ENCODE measurements around the gene CFAP73.
"Not testable (repeated sequence)": the region's sequence is repeated elsewhere in the genome, so short reads cannot be mapped to it uniquely, and the experiment has no call there.

The CFAP73 gene

DNA sequence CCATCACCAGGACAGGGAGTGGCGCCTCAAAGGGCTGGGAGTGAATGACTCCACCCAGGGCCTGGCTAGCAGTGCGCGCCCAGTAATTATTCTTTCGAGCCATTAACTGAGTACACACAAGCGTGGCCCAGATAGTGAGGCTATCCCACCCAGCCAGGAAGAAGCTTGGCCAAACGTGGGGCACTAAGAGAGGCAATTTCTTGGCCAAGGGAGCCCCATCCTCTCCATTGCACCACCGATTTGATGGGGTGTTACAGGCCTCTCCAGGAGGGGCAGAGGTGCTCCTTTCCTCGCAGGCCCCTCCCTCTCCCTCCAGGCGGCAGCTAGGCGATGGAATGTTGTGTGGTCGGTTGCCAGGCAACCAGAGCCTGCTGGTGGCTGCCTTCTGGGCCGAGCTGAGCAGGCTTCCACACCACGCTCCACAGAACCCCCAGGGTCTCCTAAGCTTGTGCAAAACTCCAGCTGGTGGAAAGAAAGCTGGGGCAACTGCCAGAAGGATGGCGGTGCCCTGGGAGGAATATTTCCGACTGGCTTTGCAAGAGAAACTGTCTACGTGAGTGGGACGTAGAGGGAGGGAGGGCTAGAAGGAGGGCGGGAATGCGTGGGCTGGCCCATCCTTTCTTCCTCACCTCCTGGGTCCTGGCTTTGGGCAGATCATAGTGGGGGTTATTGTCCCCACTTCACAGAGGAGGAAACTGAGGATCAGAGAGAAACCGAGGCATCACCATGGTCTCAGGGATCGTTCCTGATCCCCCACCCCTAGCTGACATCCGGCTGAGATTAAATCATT, at the start of gene CFAP73:
CFAP73 (plus strand) TSS at position 364 of the 790 bp plus-strand sequence; CDS start at position 498, 134 bp downstream.
- peak; percentile 67 for DNase-seq

DNA sequence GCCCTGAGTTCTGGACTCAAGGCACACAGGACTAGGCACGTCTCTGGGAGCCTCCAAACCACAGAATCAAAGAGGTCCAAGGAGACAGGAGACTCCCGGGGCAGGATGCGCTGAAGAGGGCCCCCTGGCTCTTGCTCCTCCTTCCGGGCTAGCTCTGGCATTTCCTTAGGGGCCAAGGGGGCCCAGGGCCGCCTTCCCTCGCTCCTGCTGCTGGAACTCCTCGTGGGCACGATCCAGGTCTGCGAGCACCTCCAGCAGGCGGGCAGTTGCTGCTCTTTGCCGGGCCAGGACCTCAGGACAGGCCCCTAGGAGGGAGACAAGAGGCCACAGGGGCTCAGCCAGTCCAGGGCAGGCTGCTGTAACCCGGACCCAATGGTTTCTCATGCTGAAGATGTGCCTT, 49.8 kb upstream of the CFAP73 start:
- no peak for DNase-seq

DNA sequence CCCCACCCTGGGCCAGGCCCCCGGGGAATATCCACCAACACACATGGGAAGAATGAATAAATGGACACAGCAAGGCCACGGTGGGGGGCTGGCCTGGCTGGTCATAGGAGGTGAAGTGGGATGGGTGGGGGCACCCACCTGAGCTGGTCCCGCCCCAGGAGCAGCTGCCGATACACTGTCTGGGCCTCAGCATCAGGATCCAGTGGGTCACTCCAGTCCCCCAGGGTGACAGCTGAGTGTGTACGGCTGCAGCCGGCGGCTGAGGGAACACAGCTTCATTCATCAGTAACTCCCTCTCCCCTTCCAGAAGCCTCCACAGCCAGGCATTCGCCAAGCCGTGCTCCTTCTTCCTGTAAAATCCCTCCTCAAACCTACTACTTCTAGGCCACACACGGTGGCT, 47.8 kb upstream of the CFAP73 start:
- DNase-seq = no peak

DNA sequence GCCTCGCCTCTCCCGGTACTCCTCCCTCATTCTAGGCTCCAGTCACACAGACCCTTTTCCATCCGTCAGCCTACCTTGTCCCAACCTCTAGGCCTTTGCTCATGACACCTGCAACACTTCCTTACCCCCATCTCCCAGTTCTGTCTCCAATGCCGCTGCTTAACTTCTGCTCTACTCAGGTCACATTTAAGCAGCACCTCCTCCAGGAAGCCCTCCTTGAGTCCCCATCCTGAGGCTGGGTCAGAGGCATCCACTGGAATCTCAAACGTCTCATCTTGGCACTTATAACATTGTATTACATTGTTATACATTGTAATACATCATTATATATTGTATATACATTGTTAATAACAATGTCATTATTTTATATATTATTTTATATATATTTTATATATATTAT, 46.7 kb upstream of the CFAP73 start:
- DNase-seq = no peak

DNA sequence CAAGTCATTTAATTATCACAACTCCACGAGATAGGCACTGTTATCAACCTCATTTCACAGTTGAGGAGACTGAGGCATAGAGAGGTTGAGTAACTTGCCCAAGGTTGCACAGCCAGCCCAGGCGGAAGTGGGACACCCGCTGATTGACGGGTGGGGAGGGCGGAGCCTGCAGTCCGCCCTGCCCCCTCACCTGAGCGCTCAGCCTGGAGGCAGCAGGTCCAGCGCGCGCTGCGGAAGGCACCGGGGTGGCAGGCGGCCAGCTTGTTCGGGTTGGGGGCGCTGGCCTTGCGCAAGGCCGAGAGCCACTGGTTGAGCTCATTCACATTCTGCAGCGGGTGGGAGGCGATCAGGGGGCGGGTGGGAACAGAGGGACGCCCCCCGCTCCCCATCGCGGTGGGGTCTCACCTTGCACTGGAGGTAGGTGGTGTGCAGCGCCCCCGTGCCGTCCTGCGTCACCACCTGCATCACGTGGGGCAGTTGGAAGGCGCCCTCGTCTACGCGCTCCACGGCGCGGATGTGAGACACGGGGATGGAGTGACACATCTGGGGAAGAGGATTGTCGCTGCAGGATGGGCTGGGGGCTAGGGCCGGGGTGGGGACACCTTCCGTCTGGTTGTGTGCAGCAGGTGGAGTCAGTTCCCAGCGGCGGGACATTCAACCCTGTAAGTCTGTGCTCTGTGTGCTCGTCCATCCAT, 45.6 kb upstream of the CFAP73 start:
- no peak for DNase-seq

DNA sequence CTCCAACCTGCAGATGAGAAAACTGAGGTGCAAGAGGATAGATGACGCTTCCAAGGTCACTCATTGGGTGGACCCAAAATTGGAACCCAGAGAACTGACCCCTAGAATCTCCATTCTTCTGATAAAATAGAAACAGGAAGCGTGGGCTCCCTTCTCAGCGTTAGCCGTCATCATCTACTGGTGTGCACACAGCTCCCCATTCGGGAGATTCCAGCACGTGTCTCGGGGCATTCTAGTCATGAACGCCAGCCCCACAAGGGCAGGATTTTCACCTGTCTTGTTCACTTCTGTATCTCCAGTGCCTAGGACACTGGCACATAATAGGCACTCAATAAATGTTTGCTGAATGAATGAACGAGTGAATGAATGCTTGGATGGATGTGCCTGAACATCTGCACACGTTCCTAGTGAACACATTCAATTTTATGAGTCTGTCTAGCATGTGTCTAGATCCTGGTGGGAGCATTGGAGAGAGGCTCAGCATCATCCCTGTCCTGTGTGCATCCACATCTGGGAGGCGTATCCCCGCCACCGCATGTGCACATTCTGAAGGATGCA, 44.5 kb upstream of the CFAP73 start:
- DNase-seq = no peak

DNA sequence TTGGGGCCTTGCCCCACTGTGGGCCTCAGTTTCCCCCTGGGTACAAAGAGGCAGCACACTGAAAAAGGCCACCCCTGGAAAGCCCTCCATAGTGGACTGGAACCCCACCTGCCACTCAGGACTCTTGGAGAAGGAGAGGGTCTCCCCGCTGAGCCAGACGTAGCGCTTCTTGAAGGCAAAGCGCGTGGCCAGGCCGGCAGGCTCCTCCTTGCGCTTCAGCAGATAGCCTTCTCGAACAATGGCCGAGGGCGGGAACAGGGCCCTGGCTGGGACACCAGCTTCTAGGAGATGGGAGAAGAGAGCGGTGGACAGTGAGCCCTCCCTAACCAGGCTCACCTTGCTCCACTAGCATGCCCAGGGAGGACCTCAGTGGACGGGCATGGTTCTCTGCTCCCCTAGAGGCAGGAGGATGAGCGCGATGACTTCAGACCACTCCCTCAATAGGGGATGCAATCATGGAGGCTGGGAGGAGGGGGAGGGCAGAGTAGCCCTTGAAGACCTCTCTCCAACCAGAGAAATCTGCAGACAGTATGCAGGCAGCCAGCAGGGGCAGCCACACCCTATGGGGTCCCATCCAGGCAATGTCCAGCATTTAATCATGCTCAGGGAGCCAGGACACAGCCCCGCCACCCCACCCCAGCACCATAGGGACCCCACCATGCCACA, 43.8 kb upstream of the CFAP73 start:
- DNase-seq = no peak

DNA sequence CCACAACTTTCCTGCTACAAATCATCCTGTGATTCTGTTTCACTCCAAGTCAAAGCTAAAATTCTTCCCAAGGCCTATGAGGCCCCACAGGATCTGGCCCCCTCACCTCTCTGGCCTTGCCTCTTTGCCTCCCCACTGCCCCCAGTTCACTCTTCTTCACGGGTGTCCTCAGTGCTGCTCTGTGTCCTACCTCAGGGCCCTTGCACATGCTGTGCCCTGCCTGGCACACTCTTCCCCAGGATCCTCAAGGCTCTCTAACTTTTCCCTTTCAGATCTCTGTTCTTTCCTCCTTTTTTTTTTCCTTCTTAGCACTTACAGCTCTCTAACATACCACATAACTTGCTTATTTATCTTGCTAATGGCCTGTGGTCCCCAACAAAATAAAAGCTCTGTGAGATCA, 43.2 kb upstream of the CFAP73 start:
- no peak for DNase-seq

DNA sequence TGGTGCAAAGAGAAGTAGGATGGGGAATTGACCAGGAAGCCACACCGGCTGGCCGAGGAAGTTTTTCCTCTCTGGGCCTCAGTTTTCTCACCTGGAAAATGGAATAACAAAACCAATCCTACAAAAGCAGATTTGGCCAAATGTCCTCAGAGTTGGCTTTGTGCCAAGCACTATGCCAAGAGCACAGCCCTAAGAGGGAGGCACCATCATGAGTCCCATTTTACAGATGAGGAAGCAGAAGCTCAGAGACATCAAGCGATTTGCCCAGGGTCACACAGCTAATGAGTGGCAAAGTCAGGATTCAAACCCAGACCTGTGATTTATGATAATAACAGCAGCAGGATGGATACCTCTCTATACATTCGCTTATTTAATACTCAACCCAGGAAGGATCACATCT, 41.2 kb upstream of the CFAP73 start:
- DNase-seq = no peak

DNA sequence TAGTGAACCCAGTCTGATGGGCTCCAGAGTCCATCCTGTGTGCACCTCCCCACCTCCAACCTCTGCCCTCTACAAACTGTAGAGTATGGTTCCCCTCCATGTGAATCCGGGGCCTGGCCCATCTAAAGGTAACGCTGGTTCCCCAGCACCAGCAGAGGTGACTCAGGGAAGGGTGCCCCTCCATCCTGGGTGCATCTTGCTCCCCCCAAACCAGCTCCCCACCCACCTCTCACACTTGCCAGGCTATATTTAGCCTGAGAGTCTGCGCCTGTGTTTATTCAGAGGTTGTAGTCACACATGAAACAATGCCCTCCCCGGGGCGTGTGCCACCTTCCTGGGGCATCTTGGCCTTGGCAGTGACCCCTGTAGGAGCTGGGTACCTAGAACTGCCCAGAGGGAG, 40.2 kb upstream of the CFAP73 start:
- DNase-seq = no peak

DNA sequence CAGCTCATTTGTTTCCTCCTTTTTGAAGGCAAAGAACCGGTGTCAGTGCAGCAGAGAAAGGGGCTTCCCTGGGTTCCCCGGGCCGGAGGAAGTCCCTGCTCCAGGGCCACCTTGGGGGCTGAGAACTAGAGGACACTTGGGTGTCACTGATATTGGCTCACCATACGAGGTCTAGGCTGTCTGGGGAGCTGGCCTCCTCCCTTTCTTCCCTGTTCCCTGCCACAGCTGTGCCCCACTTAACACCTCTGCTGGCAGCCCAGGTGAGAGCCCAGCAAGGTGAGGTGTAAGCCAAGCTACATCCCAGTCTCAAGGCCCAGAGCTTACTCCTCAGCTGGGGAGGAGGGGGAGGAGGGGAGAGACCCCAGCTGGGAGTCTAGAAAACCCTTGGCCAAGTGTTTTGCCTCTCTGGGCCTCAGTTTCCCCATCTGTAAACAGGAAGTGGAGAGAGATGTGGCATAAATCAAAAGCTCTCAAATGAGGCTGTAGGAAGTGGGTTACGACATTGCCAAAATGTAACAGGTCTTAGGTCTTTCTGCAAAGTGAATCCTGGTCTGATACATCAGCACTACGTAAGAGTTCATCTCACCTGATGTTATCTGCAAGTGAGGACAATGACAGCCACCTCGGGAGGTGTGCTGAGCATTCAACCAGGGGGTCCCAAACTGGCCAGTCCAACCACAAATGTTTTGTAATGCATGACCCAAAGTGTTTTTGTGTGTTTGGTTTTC, 39.5 kb upstream of the CFAP73 start:
- no peak for DNase-seq

DNA sequence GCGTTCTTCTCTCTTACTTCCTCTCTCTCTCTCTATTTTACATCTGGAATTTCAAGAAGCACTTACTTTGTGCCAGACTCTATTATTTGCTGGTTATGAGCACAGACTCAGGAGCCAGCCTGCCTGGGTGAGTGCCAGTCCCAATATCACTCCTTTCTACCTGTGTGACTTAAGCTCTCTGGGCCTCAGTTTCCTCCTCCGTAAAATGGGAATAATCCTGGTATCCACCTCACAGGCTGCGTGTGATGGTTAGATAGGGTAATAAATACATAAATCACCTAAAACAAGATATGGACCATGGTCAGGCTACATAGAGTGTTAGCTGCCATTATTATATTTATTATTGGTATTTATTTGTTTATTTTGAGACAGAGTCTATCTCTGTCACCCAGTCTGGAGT, 38.3 kb upstream of the CFAP73 start:
- no peak for DNase-seq

DNA sequence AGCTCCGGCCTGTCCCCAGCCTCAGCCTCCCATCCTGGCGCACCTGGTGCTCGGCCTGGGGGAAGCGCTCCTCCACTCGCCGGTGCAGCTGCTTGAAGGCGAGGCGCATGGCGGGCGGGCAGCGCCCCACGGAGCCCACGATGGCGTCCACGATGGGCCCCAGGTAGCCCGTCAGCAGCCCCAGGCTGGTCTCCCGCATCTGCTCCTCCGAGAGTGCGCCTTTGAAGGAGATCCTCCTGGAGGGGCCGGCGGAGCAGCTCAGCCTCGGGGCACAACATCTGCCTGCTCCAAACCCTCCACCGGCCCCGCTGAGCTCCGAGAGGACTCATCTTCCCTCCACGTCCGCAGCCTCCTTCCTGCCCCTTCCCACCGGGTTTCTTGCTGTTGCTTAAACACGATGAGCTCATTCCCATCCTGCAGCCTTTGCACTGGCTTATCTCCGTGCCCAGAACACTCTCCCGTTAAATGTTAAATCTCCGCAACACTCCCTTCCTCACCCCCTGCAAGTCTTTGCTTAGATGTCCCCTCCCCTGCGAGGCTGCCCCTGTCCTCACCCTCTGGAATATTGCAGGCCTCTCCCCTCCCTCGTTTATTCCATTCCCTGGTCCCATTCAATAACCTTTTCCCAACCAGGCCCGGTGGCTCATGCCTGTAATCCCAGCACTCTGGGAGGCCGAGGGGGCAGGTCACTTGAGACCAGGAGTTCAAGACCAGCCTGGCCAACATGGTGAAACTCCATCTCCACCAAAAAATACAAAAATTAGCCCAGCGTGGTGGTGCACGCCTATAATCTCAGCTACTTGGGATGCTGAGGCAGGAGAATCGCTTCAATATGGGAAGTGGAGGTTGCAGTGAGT, 37.3 kb upstream of the CFAP73 start:
- DNase-seq = no peak

DNA sequence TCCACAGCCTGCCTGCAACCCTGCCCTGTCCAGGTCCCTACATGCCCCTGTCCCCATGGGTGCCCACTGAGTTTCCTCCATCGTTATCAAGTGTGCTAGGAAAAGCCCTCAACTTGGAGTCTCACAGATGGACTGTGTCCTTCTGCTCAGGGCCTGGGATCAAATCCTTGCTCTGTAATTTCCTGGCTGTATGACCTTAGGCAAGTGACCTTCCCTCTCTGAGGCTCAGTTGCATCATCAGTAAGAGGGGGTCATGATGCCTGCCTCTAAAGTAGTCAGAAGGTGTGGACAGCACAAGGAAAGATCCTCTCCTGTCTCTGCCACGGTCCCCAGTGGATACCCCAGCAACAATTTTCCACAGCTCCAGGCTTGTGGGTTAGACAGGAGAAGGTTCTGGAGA, 36.1 kb upstream of the CFAP73 start:
- no peak for DNase-seq

DNA sequence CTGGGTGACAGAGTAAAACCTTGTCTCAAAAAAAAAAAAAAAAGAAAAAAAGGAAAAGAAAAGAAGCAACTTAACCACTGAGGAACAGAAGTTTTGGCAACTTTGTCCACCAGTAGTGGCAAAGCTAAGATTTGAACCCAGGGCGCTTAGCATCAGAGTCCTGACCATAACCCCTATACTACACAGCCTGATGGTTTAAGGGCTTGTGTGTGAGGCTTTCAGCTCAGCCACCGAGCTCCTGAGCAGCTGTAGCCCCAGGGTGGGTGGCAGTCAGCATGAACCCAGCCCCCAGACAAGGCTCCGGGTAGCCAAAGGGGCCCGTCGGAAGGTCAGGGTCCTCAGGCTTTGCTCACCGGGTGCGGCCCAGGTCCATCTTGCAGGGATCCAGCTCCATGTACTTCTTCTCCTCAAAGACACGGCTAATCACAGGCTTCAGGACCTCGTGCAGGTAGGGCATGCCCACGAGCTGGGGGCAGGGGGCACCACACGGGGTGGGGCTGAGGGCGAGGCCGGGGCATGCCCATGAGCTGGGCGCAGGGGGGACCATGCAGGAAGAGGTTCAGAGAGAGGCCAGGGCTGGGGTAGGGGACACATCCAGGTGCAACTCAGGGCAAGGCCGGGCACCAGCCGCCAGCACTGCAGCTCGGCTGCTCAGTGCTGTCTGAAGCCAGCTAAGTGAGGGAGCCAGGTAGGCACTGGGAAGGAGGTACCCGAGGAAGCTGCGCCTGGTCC, 34.9 kb upstream of the CFAP73 start:
- no peak for DNase-seq

DNA sequence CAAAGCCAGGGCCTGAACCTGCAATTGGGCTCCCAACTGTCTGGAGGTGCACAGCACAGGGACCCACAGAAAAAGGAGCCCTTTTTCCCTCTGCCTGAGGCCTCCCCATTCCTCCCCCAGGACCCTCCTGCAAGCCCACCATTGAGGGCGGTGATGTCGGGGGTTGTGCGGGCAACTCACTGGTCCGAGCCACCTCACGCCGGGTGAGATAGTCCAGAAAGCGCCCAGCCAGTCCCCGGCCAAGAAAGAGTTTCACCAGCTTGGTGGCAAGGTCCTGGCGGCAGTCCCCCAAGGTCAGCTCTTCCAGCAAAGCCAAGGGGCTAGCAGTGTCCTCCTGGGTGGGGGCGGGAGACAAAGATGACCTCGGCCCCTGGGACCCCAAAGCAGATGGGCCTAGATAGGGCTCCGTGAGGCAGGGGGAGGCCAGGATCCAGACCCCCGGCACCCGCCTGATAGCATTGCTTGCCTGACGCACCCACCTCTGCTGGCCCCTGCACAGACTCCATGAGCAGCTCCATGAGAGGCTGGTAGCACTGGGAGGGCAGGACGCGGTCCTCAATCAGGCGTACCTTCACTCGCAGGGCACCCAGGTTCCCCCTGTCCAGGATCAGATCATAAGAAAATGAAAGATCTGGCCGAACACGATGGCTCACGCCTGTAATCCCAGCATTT, 33.9 kb upstream of the CFAP73 start:
- DNase-seq = no peak

DNA sequence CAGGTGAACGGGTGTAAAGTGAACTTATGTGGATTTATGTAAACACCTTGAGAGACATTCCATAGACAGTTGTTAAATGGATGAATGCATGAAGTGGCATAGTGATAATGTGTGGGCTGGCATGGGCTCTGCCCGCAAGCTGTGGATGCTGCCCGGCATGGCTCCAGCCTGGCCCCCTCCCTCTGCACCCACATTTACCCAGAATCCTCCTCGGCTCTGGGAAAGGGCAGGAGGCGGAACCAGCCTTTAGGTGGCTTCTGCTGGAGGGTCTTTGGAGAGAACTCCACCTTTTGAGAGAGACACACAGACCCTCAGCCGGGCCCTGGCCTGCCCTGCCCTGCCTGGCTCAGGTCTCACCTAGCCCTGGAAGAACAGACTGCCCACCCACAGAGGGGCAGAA, 32.6 kb upstream of the CFAP73 start:
- peak; percentile 98 for DNase-seq

DNA sequence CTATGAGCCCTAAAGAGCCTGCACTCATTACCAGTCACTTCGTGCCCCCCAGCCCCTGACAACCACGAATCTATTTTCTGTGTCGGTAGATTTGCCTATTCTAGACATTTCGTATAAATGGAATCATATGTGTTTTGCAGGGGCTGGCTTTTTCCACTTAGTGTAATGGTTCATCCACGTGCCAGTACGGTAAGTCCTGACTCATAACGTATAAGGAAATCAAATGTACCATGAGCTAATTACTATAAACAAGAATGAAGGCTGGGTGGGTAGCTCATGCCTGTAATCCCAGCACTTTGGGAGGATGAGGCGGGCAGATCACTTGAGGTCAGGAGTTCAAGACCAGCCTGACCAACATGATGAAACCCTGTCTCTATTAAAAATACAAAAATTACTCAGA, 31.8 kb upstream of the CFAP73 start:
- not testable (repeated sequence) for DNase-seq

DNA sequence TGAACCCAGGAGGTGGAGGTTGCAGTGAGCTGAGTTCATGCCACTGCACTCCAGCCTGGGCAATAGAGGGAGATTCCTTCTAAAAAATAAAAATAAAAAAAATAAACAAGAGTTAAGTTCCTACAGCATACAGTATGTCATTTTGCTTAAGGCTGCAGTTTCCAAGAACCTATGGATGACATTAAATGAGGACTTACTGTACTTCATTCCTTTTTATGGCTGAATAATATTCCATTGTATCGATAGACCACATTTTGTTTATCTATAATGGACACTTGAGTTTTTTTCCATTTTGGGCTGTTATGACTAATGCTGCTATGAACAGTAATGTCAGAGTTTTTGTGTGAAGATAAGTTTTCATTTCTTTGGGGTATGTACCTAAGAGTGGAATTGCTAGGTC, 31.4 kb upstream of the CFAP73 start:
- no peak for DNase-seq

DNA sequence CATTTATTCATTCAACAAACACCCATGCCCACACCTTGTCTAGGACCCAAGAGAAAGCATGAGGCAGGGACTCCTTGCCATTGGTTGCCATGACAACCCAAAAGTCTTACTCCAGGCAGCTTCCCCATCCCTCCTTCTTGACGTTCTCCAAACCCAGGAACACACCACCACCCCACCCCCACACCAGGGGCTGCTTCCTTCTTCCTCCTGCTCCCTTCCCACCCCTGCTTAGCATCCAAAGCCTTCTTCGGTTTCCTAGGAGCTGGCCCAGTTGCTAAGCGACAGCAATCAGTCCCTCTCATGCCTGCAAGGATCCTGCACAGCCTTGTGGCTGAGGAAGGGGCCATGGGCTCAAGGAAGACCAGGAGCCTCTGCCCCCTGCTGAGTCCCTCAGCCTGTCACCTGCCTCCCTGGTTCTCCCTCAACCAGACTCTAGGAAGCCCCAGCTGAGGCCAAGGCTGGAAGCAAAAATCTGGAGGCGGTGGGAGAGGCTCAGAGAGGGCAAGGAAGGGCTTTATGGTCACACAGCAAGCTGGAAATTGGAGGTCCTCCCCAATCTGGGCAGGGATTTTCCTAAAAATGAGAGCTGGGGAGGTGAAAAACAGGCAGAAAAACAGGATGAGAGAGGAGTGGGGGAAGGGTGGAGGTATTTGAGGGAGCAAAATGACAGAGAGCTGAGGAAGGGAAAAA, 29.4 kb upstream of the CFAP73 start:
- DNase-seq = no peak
